Tibial nerve (tissue), 4 donors: ENCODE measurements around the gene GABBR2.

Source experiments
- CTCF ChIP-seq, 5 experiments: fragments of 200-600 bp in 3 of 5; fragments of 450-650 bp in 2 of 5; sonication (generic) in 3 of 5; IDR thresholded peaks; one replicate each; pipeline ENCODE4 v1.5.1; 2016 to 2019; ENCODE audit warnings: antibody characterized with exemption in 5 of 5, mild to moderate bottlenecking in 3 of 5, moderate library complexity in 2 of 5
- EP300 ChIP-seq, 2 donors: sonication (generic); formaldehyde crosslinking; IDR thresholded peaks; one replicate each; pipeline ENCODE4 v1.6.1; 2017; ENCODE audit warnings: antibody characterized with exemption in 2 of 2, mild to moderate bottlenecking in 1 of 2

- TF ChIP-seq CTCF (IDR thresholded peaks at IDR 0.05): no peak
- no peak for TF ChIP-seq EP300 (IDR thresholded peaks at IDR 0.05)
Measured at GRCh38 chr9:98640394-98640793, 68.3 kb downstream of the GABBR2 start.
